ENCODE measurements around the gene MMP27.

The MMP27 gene

DNA sequence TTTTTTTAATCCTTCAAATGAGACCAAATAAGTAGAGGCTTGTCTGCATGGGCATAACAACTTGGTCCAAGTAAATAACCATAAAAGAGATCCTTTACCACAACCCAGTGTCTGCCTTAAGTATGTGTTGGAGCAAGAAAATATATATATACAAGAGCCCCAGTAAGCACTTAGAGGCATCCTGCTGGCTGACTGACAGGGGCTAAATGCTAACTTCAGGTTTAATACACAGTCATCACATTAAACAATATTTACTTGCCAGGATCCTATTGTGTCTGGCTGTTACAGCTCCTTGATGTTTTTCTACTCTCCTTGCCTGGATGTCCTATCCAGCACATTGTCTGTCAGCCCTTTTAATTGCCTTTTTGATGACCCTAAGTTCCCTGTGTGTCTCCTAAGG lies 43.0 kb downstream of the MMP27 start:
- CTCF ChIA-PET: no interaction called here
- POLR2A ChIA-PET: no interaction called here
- TF ChIP-seq, protein P1, sequence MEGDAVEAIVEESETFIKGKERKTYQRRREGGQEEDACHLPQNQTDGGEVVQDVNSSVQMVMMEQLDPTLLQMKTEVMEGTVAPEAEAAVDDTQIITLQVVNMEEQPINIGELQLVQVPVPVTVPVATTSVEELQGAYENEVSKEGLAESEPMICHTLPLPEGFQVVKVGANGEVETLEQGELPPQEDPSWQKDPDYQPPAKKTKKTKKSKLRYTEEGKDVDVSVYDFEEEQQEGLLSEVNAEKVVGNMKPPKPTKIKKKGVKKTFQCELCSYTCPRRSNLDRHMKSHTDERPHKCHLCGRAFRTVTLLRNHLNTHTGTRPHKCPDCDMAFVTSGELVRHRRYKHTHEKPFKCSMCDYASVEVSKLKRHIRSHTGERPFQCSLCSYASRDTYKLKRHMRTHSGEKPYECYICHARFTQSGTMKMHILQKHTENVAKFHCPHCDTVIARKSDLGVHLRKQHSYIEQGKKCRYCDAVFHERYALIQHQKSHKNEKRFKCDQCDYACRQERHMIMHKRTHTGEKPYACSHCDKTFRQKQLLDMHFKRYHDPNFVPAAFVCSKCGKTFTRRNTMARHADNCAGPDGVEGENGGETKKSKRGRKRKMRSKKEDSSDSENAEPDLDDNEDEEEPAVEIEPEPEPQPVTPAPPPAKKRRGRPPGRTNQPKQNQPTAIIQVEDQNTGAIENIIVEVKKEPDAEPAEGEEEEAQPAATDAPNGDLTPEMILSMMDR (IDR thresholded peaks at IDR 0.05; ENCODE audit: control extremely low read depth, extremely low read depth, low read depth, missing control alignments): no peak
- no peak for DNase-seq (ENCODE audit: extremely low spot score)

DNA sequence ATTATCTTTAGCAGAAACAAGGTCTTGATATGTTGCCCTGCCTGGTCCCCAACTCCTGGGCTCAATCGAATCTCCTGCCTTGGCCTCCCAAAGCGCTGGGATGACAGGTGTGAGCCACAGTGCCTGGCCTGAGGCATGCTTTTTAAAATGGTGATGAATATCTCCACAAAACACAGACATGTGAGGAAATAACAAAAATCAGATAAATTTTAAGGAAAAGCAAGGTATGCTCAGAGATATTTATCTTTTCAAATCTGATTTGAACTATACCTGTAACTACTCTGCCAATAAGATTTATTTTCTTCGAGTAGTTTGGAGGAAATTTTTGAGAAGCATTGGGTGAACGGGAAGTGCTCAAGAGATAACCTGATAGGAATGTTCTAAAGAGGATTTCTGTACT lies 44.5 kb downstream of the MMP27 start:
- DNase-seq (ENCODE audit: extremely low spot score): no peak
- ChIA-PET POLR2A (no interaction called here), CTCF (interaction anchor here (0.6 to 1.0 kb wide), 2 partner anchors 13 to 392 kb away, joined by 3 read pairs; no protein-coding TSS in a partner anchor)

DNA sequence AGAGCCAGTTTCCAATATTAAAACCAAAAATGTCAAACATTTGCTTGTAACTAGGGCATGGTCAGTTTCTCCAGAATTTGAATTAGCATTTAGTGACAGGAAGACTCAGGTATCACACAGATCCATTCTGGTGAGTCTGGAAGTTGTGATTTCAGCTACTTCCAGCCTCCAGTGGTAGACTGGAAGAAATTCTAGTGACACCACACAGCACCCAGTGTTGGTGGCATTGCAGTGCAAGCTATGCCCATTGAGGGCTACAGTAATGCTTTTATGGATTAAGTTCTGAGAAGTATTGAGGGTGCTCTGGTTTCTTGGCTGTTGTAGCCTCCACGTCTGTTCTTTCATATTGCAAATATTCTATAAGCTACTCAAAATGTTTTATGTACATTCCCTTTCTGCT lies 49.0 kb downstream of the MMP27 start:
- ChIA-PET POLR2A (no interaction called here), CTCF (interaction anchor here (2.8 kb wide), 1 partner anchor 10 kb away, joined by 22 read pairs; no protein-coding TSS in a partner anchor)
- DNase-seq (ENCODE audit: extremely low spot score): no peak
- TF ChIP-seq, protein P1 (IDR thresholded peaks at IDR 0.05; ENCODE audit: control extremely low read depth, extremely low read depth, low read depth, missing control alignments): no peak

More for the DNA sequence above, 44.5 kb downstream of the MMP27 start:
- TF ChIP-seq, protein P1 (IDR thresholded peaks at IDR 0.05; ENCODE audit: control extremely low read depth, extremely low read depth, low read depth, missing control alignments): no peak

DNA sequence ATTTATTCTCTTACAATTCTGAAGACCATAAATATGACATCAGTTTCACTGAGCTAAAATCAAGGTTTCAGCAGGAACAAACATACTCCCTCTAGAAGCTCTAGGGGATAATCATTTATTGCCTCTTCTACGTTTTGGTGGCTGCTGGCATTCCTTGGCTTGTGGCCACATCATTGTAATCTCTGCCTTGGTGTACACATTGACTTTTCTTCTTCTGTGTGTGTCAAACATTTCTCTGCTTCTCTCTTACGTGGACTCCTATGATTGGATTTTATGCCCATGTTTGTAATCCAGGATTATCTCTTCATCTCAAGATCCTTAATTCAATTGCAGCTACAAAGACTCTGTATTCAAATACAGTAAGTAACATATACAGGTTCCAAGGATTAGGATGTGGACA lies 50.0 kb downstream of the MMP27 start:
- DNase-seq (ENCODE audit: extremely low spot score): no peak
- CTCF ChIA-PET: interaction anchor here (1.8 kb wide), 1 partner anchor 11 kb away, joined by 13 read pairs; no protein-coding TSS in a partner anchor
- POLR2A ChIA-PET: no interaction called here
- TF ChIP-seq, protein P1 (IDR thresholded peaks at IDR 0.05; ENCODE audit: control extremely low read depth, extremely low read depth, low read depth, missing control alignments): no peak

DNA sequence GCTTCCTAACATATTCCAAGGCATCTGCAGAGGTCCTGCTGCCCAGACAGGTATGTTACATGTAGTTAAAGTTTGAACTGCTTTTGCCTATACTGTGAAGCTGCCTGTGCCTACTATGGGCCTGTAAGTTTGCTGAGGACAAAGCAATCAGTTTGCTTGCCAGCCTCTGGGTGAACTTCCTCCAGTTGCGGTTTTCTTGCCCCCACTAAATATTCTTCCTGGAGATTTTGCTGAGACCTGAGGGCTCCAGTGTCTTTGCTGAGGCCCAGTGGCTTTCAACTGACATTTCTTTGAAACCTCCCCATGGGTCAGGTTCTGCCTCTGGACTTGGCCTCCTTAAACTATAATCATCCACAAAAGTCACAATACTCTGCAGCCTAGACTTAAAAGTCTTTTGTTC lies 50.8 kb downstream of the MMP27 start:
- ChIA-PET CTCF (interaction anchor here (0.9 to 1.8 kb wide), 2 partner anchors 11 to 41 kb away, joined by 3 to 13 read pairs; no protein-coding TSS in a partner anchor), POLR2A (no interaction called here)
- TF ChIP-seq, protein P1 (IDR thresholded peaks at IDR 0.05; ENCODE audit: control extremely low read depth, extremely low read depth, low read depth, missing control alignments): no peak
- DNase-seq (ENCODE audit: extremely low spot score): no peak

DNA sequence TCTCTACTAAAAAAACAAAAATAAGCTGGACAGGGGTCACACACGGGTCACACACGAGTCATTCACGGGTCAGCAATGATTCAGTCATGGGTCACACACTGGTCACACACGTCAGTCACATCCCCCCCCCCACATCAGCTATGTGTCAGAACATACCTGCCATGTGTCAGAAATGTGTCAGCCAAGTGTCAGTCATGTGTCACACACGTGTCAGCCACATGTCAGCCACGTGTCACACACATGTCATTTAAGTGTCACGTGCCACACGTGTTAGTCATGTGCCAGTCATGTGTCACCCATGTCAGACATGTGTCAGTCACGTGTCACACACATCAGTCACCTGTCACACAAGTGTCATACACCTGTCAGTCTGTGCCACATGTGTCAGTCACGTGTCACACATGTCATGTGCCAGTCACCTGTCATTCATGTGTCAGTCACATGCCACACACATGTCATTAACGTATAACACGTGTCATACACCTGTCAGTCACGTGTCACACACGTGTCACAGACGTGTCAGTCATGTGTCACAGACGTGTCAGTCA lies 51.8 kb downstream of the MMP27 start:
- TF ChIP-seq, protein P1 (IDR thresholded peaks at IDR 0.05; ENCODE audit: control extremely low read depth, extremely low read depth, low read depth, missing control alignments): no peak
- POLR2A ChIA-PET: no interaction called here
- no peak for DNase-seq (ENCODE audit: extremely low spot score)
- CTCF ChIA-PET: interaction anchor here (4.2 kb wide), 1 partner anchor 12 kb away, joined by 37 read pairs; no protein-coding TSS in a partner anchor

Data from GM10248 (cell line).